B cell (primary cell): Measurements from ENCODE around the gene BACH2. TPM values are rescaled to one million over a fixed set of nuclear protein-coding genes. Genes with fewer than 3 reads are reported as not detected.

Experiments used
- ATAC-seq: fragments of 200-7000 bp; cut with Tn5 transposase; one replicate; pipeline ENCODE4 v1.10.0; 2021; ENCODE audit warnings: low read depth, mild to moderate bottlenecking, moderate number of reproducible peaks, moderate library complexity
- CTCF ChIA-PET: fragments of 350-600 bp; sonication (Branson Sonifier 250); formaldehyde crosslinking; loops from one replicate; lab custom pipeline; 2021; ENCODE audit warnings: antibody characterized with exemption, inconsistent platforms; lab: Charles Lee
- POLR2A ChIA-PET: fragments of 350-600 bp; sonication (Branson Sonifier 250); formaldehyde crosslinking; loops from one replicate; lab custom pipeline; 2021; ENCODE audit warnings: antibody characterized with exemption; lab: Charles Lee
- DNase-seq: peaks from one replicate; pipeline ENCODE4 v3.0.0; 2013
- H2AFZ ChIP-seq: 2 replicates; pipeline ENCODE4 v1.6.1; 2012; ENCODE audit warnings: mild to moderate bottlenecking, low read depth, low read length; ENCODE audit not compliant: insufficient read depth, poor library complexity, severe bottlenecking
- H3K27ac ChIP-seq, 2 donors: 1 replicate in 1 of 2; 2 replicates in 1 of 2; pipeline ENCODE4 v1.5.1; 2012 to 2013; ENCODE audit warnings: low read length in 2 of 2, mild to moderate bottlenecking in 2 of 2, moderate library complexity in 1 of 2
- H3K27me3 ChIP-seq, 4 experiments: fragments of 200-600 bp in 1 of 4; sonication (generic) in 1 of 4; replicated peaks in 1 of 4; 1 replicate in 2 of 4; 2 replicates in 2 of 4; pipeline versions ENCODE4 v1.6.1 to v1.7.0; 2013 to 2016; ENCODE audit warnings: low read length in 3 of 4, mild to moderate bottlenecking in 2 of 4, mixed read lengths in 1 of 4, moderate library complexity in 1 of 4; ENCODE audit not compliant: insufficient read depth in 4 of 4, control insufficient read depth in 3 of 4; ENCODE audit errors: control extremely low read depth in 1 of 4
- H3K36me3 ChIP-seq, 2 experiments: replicated peaks in 1 of 2; 1 replicate in 1 of 2; 2 replicates in 1 of 2; pipeline versions ENCODE4 v1.6.1 to v1.7.1; 2013; ENCODE audit warnings: low read length in 1 of 2; ENCODE audit not compliant: insufficient read depth in 2 of 2, control insufficient read depth in 1 of 2; ENCODE audit errors: control extremely low read depth in 1 of 2, extremely low read depth in 1 of 2
- H3K4me1 ChIP-seq, 2 donors: fragments of 200-600 bp in 1 of 2; sonication (generic) in 1 of 2; 1 replicate in 1 of 2; 2 replicates in 1 of 2; pipeline versions ENCODE4 v1.5.1 to v1.6.1; 2013 to 2017; ENCODE audit warnings: low read length in 2 of 2; ENCODE audit not compliant: control insufficient read depth in 2 of 2, insufficient read depth in 2 of 2
- H3K4me2 ChIP-seq: replicated peaks from 2 replicates; pipeline ENCODE3; 2012; ENCODE audit warnings: mild to moderate bottlenecking, low read depth, low read length; ENCODE audit not compliant: poor library complexity, severe bottlenecking
- H3K4me3 ChIP-seq, 5 experiments: fragments of 200-600 bp in 1 of 5; sonication (generic) in 1 of 5; 1 replicate in 3 of 5; 2 replicates in 2 of 5; pipeline versions ENCODE4 v1.5.1 to v1.7.0; 2011 to 2016; ENCODE audit warnings: low read length in 4 of 5, mild to moderate bottlenecking in 4 of 5, low read depth in 2 of 5, control low read depth in 1 of 5, moderate library complexity in 1 of 5; ENCODE audit not compliant: insufficient read depth in 1 of 5; ENCODE audit errors: control extremely low read depth in 1 of 5, extremely low read depth in 1 of 5
- H3K79me2 ChIP-seq: fragments of 200-600 bp; sonication (generic); one replicate; pipeline ENCODE4 v1.6.0; 2016; ENCODE audit warnings: low read length; ENCODE audit not compliant: control insufficient read depth, insufficient read depth
- H3K9ac ChIP-seq: fragments of 200-600 bp; sonication (generic); 2 replicates; pipeline ENCODE4 v1.6.1; 2017; ENCODE audit warnings: mild to moderate bottlenecking, low read length, moderate library complexity
- H3K9me3 ChIP-seq, 3 donors: one replicate each; pipeline versions ENCODE4 v1.6.1 to v1.7.1; 2013; ENCODE audit warnings: low read length in 2 of 3; ENCODE audit not compliant: control insufficient read depth in 2 of 3, insufficient read depth in 1 of 3; ENCODE audit errors: control extremely low read depth in 1 of 3
- H4K20me1 ChIP-seq: 2 replicates; pipeline ENCODE4 v1.6.0; 2012; ENCODE audit warnings: mild to moderate bottlenecking, low read length; ENCODE audit not compliant: insufficient read depth, control insufficient read depth, poor library complexity, severe bottlenecking
- H3K27ac Mint-ChIP-seq: one replicate; pipeline ENCODE4 v1.8.0; 2021; ENCODE audit warnings: mixed read lengths
- H3K27me3 Mint-ChIP-seq: one replicate; pipeline ENCODE4 v1.8.0; 2021; ENCODE audit warnings: mixed read lengths
- H3K4me1 Mint-ChIP-seq: one replicate; pipeline ENCODE4 v1.8.0; 2021; ENCODE audit warnings: mixed read lengths
- H3K4me3 Mint-ChIP-seq: one replicate; pipeline ENCODE4 v1.8.0; 2021; ENCODE audit warnings: mixed read lengths
- H3K9me3 Mint-ChIP-seq: one replicate; pipeline ENCODE4 v1.8.0; 2022; ENCODE audit warnings: mixed read lengths; ENCODE audit not compliant: insufficient read depth
- CTCF ChIP-seq: fragments of 200-600 bp; IDR thresholded peaks from one replicate; pipeline ENCODE4 v1.8.0; 2022; ENCODE audit warnings: antibody characterized with exemption, mild to moderate bottlenecking
- EZH2 ChIP-seq: IDR thresholded peaks from 2 replicates; pipeline ENCODE4 v1.6.1; 2012; ENCODE audit warnings: borderline replicate concordance, low read depth, mild to moderate bottlenecking, moderate library complexity, low read length; ENCODE audit not compliant: insufficient read depth, poor library complexity, severe bottlenecking
- WGBS: methylation state at CpG from one replicate; pipeline ENCODE4 v1.1.5; 2013; ENCODE audit warnings: missing lambda C conversion rate; ENCODE audit not compliant: insufficient coverage; 5-methylcytosine and 5-hydroxymethylcytosine counted together
- intact Hi-C: fragments of 100-400 bp; cut with micrococcal nuclease; formaldehyde crosslinking; loops from one replicate; pipeline ENCODE4 v1.10.0; 2022
- polyA plus RNA-seq: library from polyadenylated mRNA; depleted of rRNA; stranded (reverse); fragments of >200 nt; gene quantifications from 2 replicates; pipeline ENCODE4 v1.2.3, GENCODE V29; 2012
- total RNA-seq, 2 donors: library from RNA; stranded (reverse); fragments of 120-200 nt in 1 of 2; gene quantifications; 1 replicate in 1 of 2; 2 replicates in 1 of 2; pipeline versions ENCODE4 v1.2.3 to v1.2.4, GENCODE V29; 2013 to 2022

The BACH2 gene
- total and polyA plus RNA-seq, 2 donors (not counting 1 experiment from before 2014, with no cell fraction given): 41.1 to 235 TPM

- peaks cover 32% of the 10 kb centered on the region for H3K4me1 Mint-ChIP-seq
- H3K36me3 ChIP-seq: peaks cover 0 to 41% of the 10 kb centered on the region in 2 experiments
- H3K4me2 ChIP-seq: no peak overlapping the region
- peaks cover 42 to 46% of the 10 kb centered on the region in 2 donors for H3K4me1 ChIP-seq
- peak overlapping the region; percentile 54 for H3K27ac Mint-ChIP-seq
- CTCF ChIA-PET: interaction anchor here (1.3 to 1.4 kb wide), 2 partner anchors 171 to 281 kb away, joined by 7 to 9 read pairs; no protein-coding TSS in a partner anchor
- POLR2A ChIA-PET: no interaction called here
- no peaks in the 10 kb centered on the region for H3K27me3 ChIP-seq
- no peak overlapping the region for H3K4me3 Mint-ChIP-seq
- peaks cover 7% of the 10 kb centered on the region for H3K9me3 Mint-ChIP-seq
- no CpG with 5 or more reads among the region's 1 CpG for WGBS
- H3K9me3 ChIP-seq: peaks cover 1 to 11% (median 11%) of the 10 kb centered on the region in 3 donors
- peaks cover 69% of the 10 kb centered on the region for H4K20me1 ChIP-seq
- TF ChIP-seq EZH2: no peak
- no peaks in the 10 kb centered on the region for H3K27me3 Mint-ChIP-seq
- H3K27ac ChIP-seq: peak overlapping the region in 1 of 2 donors; percentile 63
- no peak overlapping the region for H3K4me3 ChIP-seq
- H3K9ac ChIP-seq: no peak overlapping the region
- ATAC-seq (no peak), DNase-seq (no peak)
- no peak overlapping the region for H2AFZ ChIP-seq
- peaks cover 88% of the 10 kb centered on the region for H3K79me2 ChIP-seq
- intact Hi-C loops: no loop called here
Measured at GRCh38 chr6:90222008-90222407, 74.6 kb downstream of the BACH2 start.

DNA sequence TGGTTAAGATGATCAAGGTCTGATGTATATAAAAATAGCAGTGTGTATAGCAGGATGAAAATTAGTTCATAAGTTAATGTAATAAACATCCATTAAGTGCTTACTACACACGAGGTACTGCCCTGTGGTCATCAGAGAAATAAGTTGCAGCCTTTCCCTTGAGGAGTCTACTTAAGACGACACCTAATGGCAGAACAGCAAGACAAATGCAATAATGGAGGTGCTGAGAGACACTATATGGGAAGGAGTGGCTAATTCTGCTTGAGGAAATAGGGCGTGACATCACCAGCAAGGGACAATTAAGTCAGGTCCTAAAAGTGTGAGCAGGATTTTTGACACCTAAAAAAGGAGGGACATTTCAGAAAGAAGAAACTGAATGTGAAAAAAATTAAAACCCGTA, 75.2 kb downstream of the BACH2 start:
- no peak overlapping the region for H3K4me2 ChIP-seq
- POLR2A ChIA-PET: no interaction called here
- TF ChIP-seq CTCF (no peak), EZH2 (no peak)
- Mint-ChIP-seq H3K4me1 (peaks cover 29% of the 10 kb centered on the region), H3K27me3 (no peaks in the 10 kb centered on the region), H3K27ac (peak overlapping the region; percentile 28), H3K4me3 (no peak overlapping the region), H3K9me3 (peaks cover 7% of the 10 kb centered on the region)
- H3K27ac ChIP-seq: peak overlapping the region in 1 of 2 donors; percentile 96
- no peaks in the 10 kb centered on the region for H3K27me3 ChIP-seq
- no peak overlapping the region for H3K4me3 ChIP-seq
- H4K20me1 ChIP-seq: peaks cover 63% of the 10 kb centered on the region
- peaks cover 0 to 40% of the 10 kb centered on the region in 2 experiments for H3K36me3 ChIP-seq
- no peak for DNase-seq
- no peak overlapping the region for H2AFZ ChIP-seq
- H3K4me1 ChIP-seq: peaks cover 48 to 51% of the 10 kb centered on the region in 2 donors
- ATAC-seq: no peak
- CTCF ChIA-PET: interaction anchor here (1.3 to 1.4 kb wide), 2 partner anchors 279 to 281 kb away, joined by 3 to 9 read pairs; no protein-coding TSS in a partner anchor
- H3K79me2 ChIP-seq: peaks cover 82% of the 10 kb centered on the region
- no peak overlapping the region for H3K9ac ChIP-seq
- WGBS: 92% methylated on average over 2 of the region's 4 CpGs
- intact Hi-C loops: no loop called here
- peaks cover 1 to 11% (median 11%) of the 10 kb centered on the region in 3 donors for H3K9me3 ChIP-seq
